Smooth muscle cell (in vitro differentiated cells): ENCODE data around the gene OR6K6. TPM values are rescaled to one million over a fixed set of nuclear protein-coding genes. Genes with fewer than 3 reads are reported as not detected.
A peak's percentile ranks its signal among the peaks of the same experiment; 100 is the strongest.

Experiments
- DNase-seq: peaks from one replicate; lab custom pipeline; 2025; ENCODE audit not compliant: unreplicated experiment; lab: John Stamatoyannopoulos, UW
- H2AFZ ChIP-seq: fragments of 200-600 bp; sonication (generic); 2 replicates; pipeline ENCODE4 v1.6.0; 2016; ENCODE audit warnings: antibody characterized with exemption, low read depth, mild to moderate bottlenecking
- H3F3A ChIP-seq: fragments of 200-600 bp; sonication (generic); 2 replicates; pipeline ENCODE4 v1.6.0; 2017; ENCODE audit warnings: antibody characterized with exemption, low read depth
- H3K27ac ChIP-seq: fragments of 200-600 bp; sonication (generic); 2 replicates; pipeline ENCODE4 v1.5.1; 2016; ENCODE audit warnings: low read depth, mild to moderate bottlenecking
- H3K27me3 ChIP-seq: fragments of 200-600 bp; sonication (generic); 2 replicates; pipeline ENCODE4 v1.6.1; 2016; ENCODE audit warnings: low read depth, mild to moderate bottlenecking
- H3K36me3 ChIP-seq: fragments of 200-600 bp; sonication (generic); 2 replicates; pipeline ENCODE4 v1.5.1; 2016; ENCODE audit warnings: low read depth
- H3K4me1 ChIP-seq: fragments of 200-600 bp; sonication (generic); 2 replicates; pipeline ENCODE4 v1.5.1; 2016; ENCODE audit warnings: low read depth
- H3K4me2 ChIP-seq: fragments of 200-600 bp; sonication (generic); 2 replicates; pipeline ENCODE4 v1.6.0; 2016; ENCODE audit warnings: mild to moderate bottlenecking
- H3K4me3 ChIP-seq: fragments of 200-600 bp; sonication (generic); 2 replicates; pipeline ENCODE4 v1.5.1; 2016; ENCODE audit warnings: mild to moderate bottlenecking
- H3K79me2 ChIP-seq: fragments of 200-600 bp; sonication (generic); 2 replicates; pipeline ENCODE4 v1.6.0; 2016; ENCODE audit warnings: low read depth, mild to moderate bottlenecking
- H3K9ac ChIP-seq: fragments of 200-600 bp; sonication (generic); 2 replicates; pipeline ENCODE4 v1.6.0; 2016; ENCODE audit warnings: low read depth
- H3K9me3 ChIP-seq: fragments of 200-600 bp; sonication (generic); replicated peaks from 2 replicates; pipeline ENCODE4 v1.5.1; 2016; ENCODE audit warnings: low read depth
- H4K20me1 ChIP-seq: fragments of 200-600 bp; sonication (generic); 2 replicates; pipeline ENCODE4 v1.6.0; 2016; ENCODE audit warnings: low read depth
- WGBS: methylation state at CpG from one replicate; pipeline ENCODE4 v1.1.7; 2016; ENCODE audit warnings: low lambda C conversion rate; 5-methylcytosine and 5-hydroxymethylcytosine counted together
- polyA plus RNA-seq: library from polyadenylated mRNA; unstranded; fragments of >200 nt; fragmentation: Nextera tagmentation; extraction: Ambion mirVana; gene quantifications from 2 replicates; pipeline ENCODE4 v1.2.1, GENCODE V29; 2016
- total RNA-seq: library from RNA; depleted of rRNA; stranded (reverse); fragments of >200 nt; gene quantifications from 2 replicates; pipeline ENCODE4 v1.2.3, GENCODE V29; 2014
- TF ChIP-seq, protein P1 (sequence below): fragments of 200-600 bp; sonication (generic); IDR thresholded peaks from 2 replicates; pipeline ENCODE4 v1.5.1; 2017; ENCODE audit warnings: borderline replicate concordance, mild to moderate bottlenecking, antibody characterized with exemption; ENCODE audit not compliant: insufficient read depth, poor library complexity, severe bottlenecking

OR6K6 gene
- total and polyA plus RNA-seq, 2 experiments from 2014 or later, result not detected

DNA sequence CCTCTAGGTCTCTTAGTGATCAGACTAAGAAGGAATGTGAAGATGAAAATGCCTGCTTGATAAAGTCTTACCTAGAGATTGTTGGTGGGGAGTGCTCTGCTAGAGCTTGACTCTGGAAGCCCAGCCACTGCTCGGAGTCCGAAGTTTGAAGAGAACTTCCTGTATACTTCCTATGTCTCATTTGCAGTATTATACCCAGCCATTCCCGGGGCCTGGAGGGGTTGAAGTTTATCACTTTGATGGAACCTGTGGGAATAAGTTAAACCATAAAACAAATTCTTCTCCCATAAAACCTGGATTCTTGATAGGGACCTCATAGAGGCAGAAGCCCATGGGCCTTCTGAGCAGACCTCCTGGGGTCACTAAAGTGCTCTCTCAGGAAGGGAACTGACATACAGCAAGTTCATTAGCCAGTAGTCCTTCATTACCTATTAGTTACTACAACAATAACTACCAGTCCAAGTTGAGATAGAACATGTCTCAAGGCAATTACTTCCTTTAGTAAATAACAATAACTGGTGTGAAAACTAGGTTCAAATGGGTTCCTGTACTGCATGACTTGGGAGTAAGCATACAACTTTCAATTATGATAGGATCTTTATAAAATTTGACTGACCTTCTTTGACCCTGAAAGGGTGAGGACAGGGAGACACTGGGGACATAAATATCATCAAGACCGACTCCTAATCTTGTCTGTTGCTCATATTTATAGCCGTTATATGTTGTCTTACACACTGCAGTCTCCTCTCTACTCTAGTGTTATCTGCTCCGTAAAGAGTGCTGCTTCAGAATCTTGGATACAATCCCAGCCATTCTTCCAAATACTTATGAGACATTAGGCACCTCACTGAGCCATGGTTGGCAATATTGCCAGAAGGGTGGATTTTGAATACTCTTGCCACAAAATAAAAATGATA is 17.7 kb downstream of the OR6K6 start, which contains the start of gene OR6N1:
OR6N1 (minus strand) TSS at position 246 of the 917 bp plus-strand sequence. CDS start 5,513 bp downstream, outside the sequence.
- Histone ChIP-seq H3K9me3 (no peaks in the 10 kb centered on the region), H3K9ac (no peak within 1 kb of the TSS), H3K27me3 (no peaks in the 10 kb centered on the region), H2AFZ (peak within 1 kb of the TSS; percentile 13), H4K20me1 (no peaks in the 10 kb centered on the region), H3K4me1 (no peaks in the 10 kb centered on the region), H3K36me3 (no peaks in the 10 kb centered on the region), H3K4me2 (no peak within 1 kb of the TSS), H3K4me3 (no peak within 1 kb of the TSS), H3K79me2 (no peaks in the 10 kb centered on the region), H3F3A (no peaks in the 10 kb centered on the region), H3K27ac (no peak within 1 kb of the TSS)
- 85% methylated on average over 6 of the region's 6 CpGs for WGBS
- TF ChIP-seq, protein P1, sequence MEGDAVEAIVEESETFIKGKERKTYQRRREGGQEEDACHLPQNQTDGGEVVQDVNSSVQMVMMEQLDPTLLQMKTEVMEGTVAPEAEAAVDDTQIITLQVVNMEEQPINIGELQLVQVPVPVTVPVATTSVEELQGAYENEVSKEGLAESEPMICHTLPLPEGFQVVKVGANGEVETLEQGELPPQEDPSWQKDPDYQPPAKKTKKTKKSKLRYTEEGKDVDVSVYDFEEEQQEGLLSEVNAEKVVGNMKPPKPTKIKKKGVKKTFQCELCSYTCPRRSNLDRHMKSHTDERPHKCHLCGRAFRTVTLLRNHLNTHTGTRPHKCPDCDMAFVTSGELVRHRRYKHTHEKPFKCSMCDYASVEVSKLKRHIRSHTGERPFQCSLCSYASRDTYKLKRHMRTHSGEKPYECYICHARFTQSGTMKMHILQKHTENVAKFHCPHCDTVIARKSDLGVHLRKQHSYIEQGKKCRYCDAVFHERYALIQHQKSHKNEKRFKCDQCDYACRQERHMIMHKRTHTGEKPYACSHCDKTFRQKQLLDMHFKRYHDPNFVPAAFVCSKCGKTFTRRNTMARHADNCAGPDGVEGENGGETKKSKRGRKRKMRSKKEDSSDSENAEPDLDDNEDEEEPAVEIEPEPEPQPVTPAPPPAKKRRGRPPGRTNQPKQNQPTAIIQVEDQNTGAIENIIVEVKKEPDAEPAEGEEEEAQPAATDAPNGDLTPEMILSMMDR, result no peak
- DNase-seq, result no peak

DNA sequence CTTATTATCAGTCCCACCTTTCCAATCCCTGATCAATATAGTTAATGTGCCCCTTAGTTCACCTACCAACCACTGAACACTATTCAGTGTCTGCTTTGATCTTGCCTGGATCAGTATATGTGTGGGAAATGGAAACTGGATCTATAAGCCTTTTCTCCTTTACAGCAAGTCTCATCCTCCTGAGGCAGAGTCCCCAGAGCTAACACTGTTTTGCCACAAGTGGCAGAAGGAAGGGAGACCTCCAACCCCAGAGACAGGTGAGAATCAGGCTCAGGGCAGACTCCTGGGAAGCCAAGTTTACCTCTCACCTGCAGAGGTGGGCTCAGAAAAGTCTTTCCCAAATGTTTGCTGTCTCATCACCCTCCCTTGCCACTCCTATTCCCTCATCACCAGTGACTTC is 26.6 kb downstream of the OR6K6 start, which contains the start of gene OR6N2:
OR6N2 (minus strand) TSS at position 101 of the 400 bp plus-strand sequence. CDS start 3,569 bp downstream, outside the sequence.
- no peaks in the 10 kb centered on the region for H3K9me3 ChIP-seq
- TF ChIP-seq, protein P1, result no peak
- no peak within 1 kb of the TSS for H3K4me2 ChIP-seq
- H4K20me1 ChIP-seq, result no peaks in the 10 kb centered on the region
- H3K4me3 ChIP-seq, result no peak within 1 kb of the TSS
- no peak within 1 kb of the TSS for H3K9ac ChIP-seq
- no peak within 1 kb of the TSS for H3K27ac ChIP-seq
- DNase-seq, result no peak
- H3K4me1 ChIP-seq, result no peaks in the 10 kb centered on the region
- H2AFZ ChIP-seq, result no peak within 1 kb of the TSS
- H3K27me3 ChIP-seq, result no peaks in the 10 kb centered on the region
- H3K79me2 ChIP-seq, result no peaks in the 10 kb centered on the region
- no peaks in the 10 kb centered on the region for H3K36me3 ChIP-seq
- H3F3A ChIP-seq, result no peaks in the 10 kb centered on the region

DNA sequence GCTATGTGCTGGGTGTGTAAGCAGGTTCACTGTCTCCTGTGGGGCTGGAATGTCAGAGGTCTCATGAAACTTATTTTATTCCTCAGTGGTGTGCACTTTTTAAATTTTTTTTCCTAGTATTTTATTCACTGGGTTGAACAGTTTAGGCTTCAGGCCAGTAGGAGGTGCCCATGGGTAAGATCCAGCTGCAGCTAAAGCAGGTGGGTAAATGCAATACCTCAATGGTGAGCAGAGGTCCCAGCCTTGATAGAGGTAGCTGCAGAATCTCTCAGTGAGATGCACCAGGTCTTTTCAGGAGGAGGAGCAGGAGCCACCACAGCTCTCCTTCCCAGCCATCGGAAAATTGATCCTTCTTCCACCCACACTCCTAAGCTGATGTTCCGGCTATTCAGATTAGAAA is 39.1 kb downstream of the OR6K6 start:
- no peak overlapping the region for H3K9ac ChIP-seq

More for the DNA sequence above, 39.1 kb downstream of the OR6K6 start:
- H2AFZ ChIP-seq, result no peak overlapping the region
- TF ChIP-seq, protein P1, result no peak
- H3K27me3 ChIP-seq, result no peaks in the 10 kb centered on the region
- DNase-seq, result no peak
- no peaks in the 10 kb centered on the region for H4K20me1 ChIP-seq
- H3K4me2 ChIP-seq, result no peak overlapping the region
- WGBS, result 52% methylated on average over 2 of the region's 2 CpGs
- no peak overlapping the region for H3K27ac ChIP-seq
- no peaks in the 10 kb centered on the region for H3F3A ChIP-seq
- H3K79me2 ChIP-seq, result no peaks in the 10 kb centered on the region
- H3K4me3 ChIP-seq, result no peak overlapping the region
- H3K4me1 ChIP-seq, result no peaks in the 10 kb centered on the region
- no peaks in the 10 kb centered on the region for H3K9me3 ChIP-seq
- no peaks in the 10 kb centered on the region for H3K36me3 ChIP-seq
